ENCODE measurements around the gene ORC4.

Gene ORC4

GRCh38 chr2:147927053-147927588, 93.4 kb downstream of the ORC4 start:
- DNase-seq = no peak

DNA sequence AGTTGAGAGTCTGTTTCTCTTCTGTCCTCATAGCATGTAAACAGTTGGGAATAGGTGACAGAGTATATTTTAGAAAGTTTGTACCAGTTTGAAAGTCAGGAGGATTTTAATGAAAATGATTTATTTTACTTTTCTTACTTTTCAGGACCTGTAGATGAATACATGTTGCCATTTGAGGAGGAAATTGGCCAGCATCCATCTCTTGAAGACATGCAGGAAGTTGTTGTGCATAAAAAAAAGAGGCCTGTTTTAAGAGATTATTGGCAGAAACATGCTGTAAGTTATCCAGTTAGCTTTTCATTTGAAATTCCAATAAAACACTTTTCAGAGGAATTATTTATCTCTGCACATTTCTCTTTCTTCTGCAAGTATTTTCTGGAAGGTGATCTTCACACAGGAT, 94.7 kb downstream of the ORC4 start:
- no peak for DNase-seq

DNA sequence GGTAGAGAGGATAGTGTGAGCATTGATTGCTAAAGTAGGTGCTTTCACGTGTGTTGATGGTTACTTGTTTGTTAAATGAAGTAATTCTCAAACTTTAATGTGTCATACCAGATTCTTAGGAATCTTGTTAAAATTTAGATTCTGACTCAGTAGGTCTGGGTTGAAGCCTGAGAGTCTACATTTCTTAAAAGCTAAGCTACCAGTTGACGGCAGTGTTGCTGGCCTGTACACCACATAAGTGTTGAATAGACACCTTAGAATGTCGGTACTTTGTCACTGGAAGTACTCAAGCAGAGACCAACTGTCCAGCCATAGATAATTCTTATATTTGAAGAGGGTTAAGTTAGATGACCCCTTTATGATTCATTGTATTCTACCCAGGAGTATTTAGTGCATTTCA, 95.9 kb downstream of the ORC4 start:
- DNase-seq = no peak

GRCh38 chr2:147923846-147924245, 96.7 kb downstream of the ORC4 start:
- DNase-seq = no peak

- no peak for DNase-seq
Measured at GRCh38 chr2:147917161-147917560, 103.4 kb downstream of the ORC4 start.

GRCh38 chr2:147916723-147917122, 103.8 kb downstream of the ORC4 start:
- no peak for DNase-seq

GRCh38 chr2:147916067-147916466, 104.5 kb downstream of the ORC4 start:
- no peak for DNase-seq

DNA sequence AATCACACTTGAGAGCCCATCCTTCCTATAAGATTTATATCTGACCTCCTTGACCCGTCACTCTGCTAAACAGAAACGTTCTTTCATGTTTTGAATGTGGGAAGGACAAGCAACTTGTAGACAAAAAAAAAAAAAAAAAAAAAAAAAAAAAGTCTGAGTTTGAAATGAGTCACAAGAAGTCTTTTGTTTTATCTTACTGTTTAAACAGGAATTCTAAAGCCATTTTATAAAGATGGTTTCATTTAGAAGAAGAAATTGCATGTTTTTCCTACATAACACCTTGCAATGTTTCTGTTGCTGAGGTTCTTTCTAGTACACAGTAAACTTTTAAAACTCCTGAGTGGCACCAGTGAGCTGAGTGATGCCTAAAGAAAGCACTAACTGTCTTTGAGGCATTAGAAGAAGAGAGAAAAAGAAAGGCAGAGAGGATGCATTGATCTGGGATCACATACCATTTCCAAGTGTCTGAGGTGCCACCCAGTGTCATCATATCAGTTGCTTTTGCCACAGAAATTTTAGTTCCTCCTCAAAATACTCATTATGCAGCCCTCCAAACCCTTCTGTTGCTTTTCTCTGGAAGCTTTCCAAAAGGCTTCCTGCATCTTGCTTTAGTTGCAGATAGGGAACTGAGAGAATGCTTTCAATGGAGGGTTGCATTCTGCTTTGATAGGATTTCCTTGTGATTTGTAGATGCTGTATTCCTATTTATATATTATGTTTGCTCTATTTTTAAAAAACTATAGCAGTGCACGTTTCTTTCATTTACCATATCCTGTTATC, 106.6 kb downstream of the ORC4 start:
- DNase-seq = peak; percentile 51

DNA sequence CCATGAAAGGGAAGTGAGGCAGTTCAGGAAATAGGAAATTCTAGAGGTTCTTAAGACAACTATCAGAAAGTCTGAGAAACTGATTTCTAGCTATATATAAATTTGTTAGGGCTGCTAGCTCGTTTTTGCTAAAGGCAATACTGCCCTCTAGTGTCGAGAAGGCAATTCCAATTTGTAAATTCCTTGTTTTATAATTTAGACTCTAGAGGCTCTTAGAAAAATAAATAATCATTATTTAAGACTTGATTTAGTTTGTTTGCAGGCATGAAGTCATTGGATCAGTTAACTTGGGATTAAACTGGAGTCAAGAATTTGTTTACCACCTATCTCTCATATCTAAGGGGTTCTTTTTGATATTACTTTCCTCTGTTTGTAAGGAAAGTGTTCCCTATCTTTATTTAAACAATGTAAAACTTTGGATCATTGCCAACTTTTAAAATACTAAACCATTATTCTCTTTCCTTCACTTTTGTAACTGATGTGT, 109.5 kb downstream of the ORC4 start:
- DNase-seq = peak; percentile 64

DNA sequence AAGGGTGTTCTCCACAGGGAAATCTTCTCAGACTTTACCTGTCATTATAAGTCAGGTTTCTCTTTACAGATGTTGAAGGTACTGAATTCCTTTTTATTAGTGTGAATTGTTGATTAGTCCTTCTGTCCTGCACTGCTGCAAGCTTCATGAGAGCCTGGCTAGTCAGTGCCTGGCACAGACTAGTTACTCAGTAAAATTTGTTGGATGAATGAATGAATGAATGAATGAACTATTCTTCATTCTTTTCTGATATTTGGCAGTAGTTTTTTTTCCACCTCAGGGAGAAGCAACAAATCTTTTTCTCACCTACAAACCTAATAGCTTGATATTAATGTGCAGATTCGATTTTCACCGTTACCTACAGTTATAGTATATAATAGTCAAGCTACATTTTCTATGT, 111.4 kb downstream of the ORC4 start:
- DNase-seq = no peak

- DNase-seq = no peak
Measured at GRCh38 chr2:147904051-147904450, 116.5 kb downstream of the ORC4 start.

DNA sequence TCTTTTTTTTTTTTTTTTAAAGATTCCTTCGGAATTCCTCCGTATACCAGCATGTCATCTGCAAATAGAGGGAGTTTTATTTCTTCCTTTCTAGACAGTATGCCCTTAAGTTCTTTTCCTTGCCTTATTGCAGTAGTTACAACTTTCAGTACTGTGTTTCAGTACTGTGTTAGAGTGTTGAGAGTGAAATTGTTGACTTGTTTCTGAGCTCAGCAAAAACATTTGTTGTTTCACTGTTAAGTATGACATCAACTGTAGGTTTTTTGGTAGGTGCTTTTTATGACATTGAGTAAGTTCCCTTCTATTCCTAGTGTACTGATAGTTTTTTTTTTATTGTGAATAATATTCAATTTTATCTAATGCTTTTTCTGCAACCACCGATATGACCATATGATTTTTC, 131.9 kb downstream of the ORC4 start:
- no peak for DNase-seq

DNA sequence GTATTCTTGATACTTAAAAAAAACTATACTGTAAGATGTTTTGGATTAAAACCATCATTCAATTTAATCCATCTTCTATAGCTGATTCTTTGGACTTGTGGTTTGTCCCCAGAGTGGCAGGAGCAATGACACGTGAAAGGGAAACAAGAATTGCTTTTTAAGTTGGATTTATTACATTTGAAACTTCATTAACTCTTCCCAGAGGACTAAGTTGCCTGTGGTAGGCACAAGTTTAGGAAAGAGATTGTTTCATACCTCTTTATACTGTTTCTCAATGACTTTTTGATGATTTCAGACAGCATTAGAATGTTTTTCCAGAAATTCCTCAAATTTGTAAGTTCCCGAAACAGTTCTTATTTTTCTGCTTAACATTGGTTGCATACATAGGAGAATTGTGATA, 134.4 kb downstream of the ORC4 start:
- DNase-seq = no peak

DNA sequence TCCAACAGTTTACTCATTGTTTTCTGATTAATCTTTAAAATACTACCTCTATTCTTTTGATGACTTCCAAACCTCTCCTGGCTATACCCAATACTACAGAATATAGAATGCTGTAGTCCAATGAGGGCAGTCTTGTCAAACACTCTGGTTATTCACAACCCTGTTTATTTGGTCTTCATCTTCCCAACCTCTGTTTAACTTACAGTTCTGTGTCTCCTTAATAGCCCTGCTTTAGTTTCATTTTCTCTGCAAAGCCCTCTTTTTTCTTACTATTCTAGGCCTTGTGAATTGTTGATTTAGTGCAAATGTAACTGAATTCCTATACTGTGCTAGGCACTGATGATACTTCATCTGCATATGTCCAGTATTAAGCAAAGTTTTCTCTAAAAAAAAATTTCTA, 135.7 kb downstream of the ORC4 start:
- DNase-seq = no peak

GRCh38 chr2:147882631-147883030, 137.9 kb downstream of the ORC4 start:
- no peak for DNase-seq

Data from RPMI8226 (cell line).